Esophagus squamous epithelium (tissue), 4 donors: ENCODE measurements around the gene NDUFA11.

Source experiments
- CTCF ChIP-seq, 6 experiments: fragments of 450-650 bp in 4 of 6; fragments of 200-600 bp in 2 of 6; sonication (generic) in 2 of 6; IDR thresholded peaks; one replicate each; pipeline ENCODE4 v1.5.1; 2016 to 2019; ENCODE audit warnings: antibody characterized with exemption in 6 of 6, mild to moderate bottlenecking in 4 of 6, moderate library complexity in 4 of 6
- POLR2A ChIP-seq, 4 donors: fragments of 450-650 bp; IDR thresholded peaks; one replicate each; pipeline ENCODE4 v1.6.1; 2017; ENCODE audit warnings: antibody characterized with exemption in 4 of 4, mild to moderate bottlenecking in 4 of 4, moderate library complexity in 3 of 4

DNA sequence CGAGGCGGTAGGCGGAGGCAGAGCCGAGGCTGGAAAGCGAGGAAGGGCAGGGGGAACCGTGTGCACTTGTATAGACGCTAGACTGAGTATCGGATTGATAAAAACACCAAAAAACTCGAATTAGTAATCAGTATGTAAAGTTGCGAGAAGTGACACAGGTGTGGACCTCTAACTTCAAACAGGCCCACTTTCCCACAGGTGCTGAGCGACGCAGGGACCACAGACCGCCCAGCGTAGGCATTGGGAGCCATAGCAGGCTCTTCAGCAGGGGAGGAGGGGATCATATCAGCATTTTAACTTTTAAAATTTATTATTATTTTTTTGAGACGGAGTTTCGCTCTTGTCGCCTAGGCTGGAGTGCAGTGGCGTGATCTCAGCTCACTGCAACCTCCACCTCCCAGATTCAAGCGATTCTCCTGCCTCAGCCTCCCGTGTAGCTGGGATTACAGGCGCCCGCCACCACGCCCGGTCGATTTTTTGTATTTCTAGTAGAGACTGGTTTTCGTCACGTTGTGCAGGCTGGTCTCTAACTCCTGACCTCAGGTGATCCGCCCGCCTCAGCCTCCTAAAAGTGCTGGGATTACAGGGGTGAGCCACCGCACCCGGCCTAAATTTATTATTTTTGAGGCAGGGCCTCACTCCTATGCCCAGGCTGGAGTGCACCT is 1.7 kb upstream of the NDUFA11 start:
- TF ChIP-seq POLR2A (IDR thresholded peaks at IDR 0.05) = no peak
- no peak for TF ChIP-seq CTCF (IDR thresholded peaks at IDR 0.05)
